ENCODE results near the gene PNPLA8. TPM values are rescaled to one million over a fixed set of nuclear protein-coding genes. Genes with fewer than 3 reads are reported as not detected.

Gene PNPLA8
- total RNA-seq, 1 donor from 2014 or later = 25.5 TPM

GRCh38 chr7:108430664-108431063 is 95.3 kb downstream of the PNPLA8 start:
- H3K4me3 Mint-ChIP-seq = no peak overlapping the region
- H3K9me3 Mint-ChIP-seq = peaks cover 6% of the 10 kb centered on the region
- POLR2A ChIA-PET = no interaction called here
- CTCF ChIA-PET = no interaction called here
- no peak for DNase-seq
- no peak overlapping the region for H3K27ac Mint-ChIP-seq
- peaks cover 21% of the 10 kb centered on the region for H3K27me3 Mint-ChIP-seq
- no peak for ATAC-seq (ENCODE audit: low read depth)
- no peak for TF ChIP-seq CTCF (IDR thresholded peaks at IDR 0.05)
- H3K36me3 Mint-ChIP-seq (ENCODE audit: low read depth) = no peaks in the 10 kb centered on the region
- intact Hi-C loops (cut with micrococcal nuclease) = no loop called here
- H3K4me1 Mint-ChIP-seq = peaks cover 2% of the 10 kb centered on the region

GRCh38 chr7:108427766-108428165 is 98.2 kb downstream of the PNPLA8 start:
- H3K27me3 Mint-ChIP-seq = peaks cover 20% of the 10 kb centered on the region
- ATAC-seq (ENCODE audit: low read depth) (no peak), DNase-seq (no peak)
- intact Hi-C loops (cut with micrococcal nuclease) = no loop called here
- TF ChIP-seq CTCF (IDR thresholded peaks at IDR 0.05) = no peak
- H3K4me1 Mint-ChIP-seq = peaks cover 5% of the 10 kb centered on the region
- H3K4me3 Mint-ChIP-seq = no peak overlapping the region
- no peaks in the 10 kb centered on the region for H3K36me3 Mint-ChIP-seq (ENCODE audit: low read depth)
- H3K9me3 Mint-ChIP-seq = no peaks in the 10 kb centered on the region
- H3K27ac Mint-ChIP-seq = no peak overlapping the region
- CTCF ChIA-PET = no interaction called here
- POLR2A ChIA-PET = no interaction called here

GRCh38 chr7:108425714-108426275 is 100.1 kb downstream of the PNPLA8 start:
- peaks cover 25% of the 10 kb centered on the region for H3K27me3 Mint-ChIP-seq
- DNase-seq (no peak), ATAC-seq (ENCODE audit: low read depth) (no peak)
- H3K36me3 Mint-ChIP-seq (ENCODE audit: low read depth) = no peaks in the 10 kb centered on the region
- CTCF ChIA-PET = no interaction called here
- no peak for TF ChIP-seq CTCF (IDR thresholded peaks at IDR 0.05)
- H3K4me3 Mint-ChIP-seq = no peak overlapping the region
- intact Hi-C loops (cut with micrococcal nuclease) = no loop called here
- H3K4me1 Mint-ChIP-seq = peaks cover 8% of the 10 kb centered on the region
- POLR2A ChIA-PET = no interaction called here
- no peaks in the 10 kb centered on the region for H3K9me3 Mint-ChIP-seq
- no peak overlapping the region for H3K27ac Mint-ChIP-seq

- ChIA-PET CTCF (no interaction called here), POLR2A (no interaction called here)
- TF ChIP-seq CTCF (IDR thresholded peaks at IDR 0.05) = no peak
- DNase-seq (no peak), ATAC-seq (ENCODE audit: low read depth) (no peak)
- Mint-ChIP-seq H3K4me3 (no peak overlapping the region), H3K27me3 (peaks cover 24% of the 10 kb centered on the region), H3K27ac (no peak overlapping the region), H3K36me3 (ENCODE audit: low read depth) (no peaks in the 10 kb centered on the region), H3K4me1 (peaks cover 21% of the 10 kb centered on the region), H3K9me3 (no peaks in the 10 kb centered on the region)
- intact Hi-C loops (cut with micrococcal nuclease) = no loop called here
Measured at GRCh38 chr7:108424013-108424412, 101.9 kb downstream of the PNPLA8 start.

GRCh38 chr7:108423089-108423989 is 102.6 kb downstream of the PNPLA8 start:
- no peak for TF ChIP-seq CTCF (IDR thresholded peaks at IDR 0.05)
- H3K4me3 Mint-ChIP-seq = no peak overlapping the region
- H3K27ac Mint-ChIP-seq = no peak overlapping the region
- CTCF ChIA-PET = no interaction called here
- intact Hi-C loops (cut with micrococcal nuclease) = no loop called here
- H3K4me1 Mint-ChIP-seq = peaks cover 25% of the 10 kb centered on the region
- DNase-seq (no peak), ATAC-seq (ENCODE audit: low read depth) (no peak)
- no peaks in the 10 kb centered on the region for H3K36me3 Mint-ChIP-seq (ENCODE audit: low read depth)
- POLR2A ChIA-PET = no interaction called here
- peaks cover 24% of the 10 kb centered on the region for H3K27me3 Mint-ChIP-seq
- H3K9me3 Mint-ChIP-seq = no peaks in the 10 kb centered on the region

All from activated B cell treated with CpG ODN at 0.5 μM for 24 hours (primary cell).